GM23338 (cell line): ENCODE measurements around the gene SDF2L1.

Source experiments
- EZH2 ChIP-seq: fragments of 200-600 bp; sonication (generic); IDR thresholded peaks from one replicate; pipeline ENCODE4 v1.8.0; 2017; ENCODE audit warnings: antibody characterized with exemption, mild to moderate bottlenecking, low read depth; ENCODE audit not compliant: unreplicated experiment
- TF ChIP-seq, protein P1 (sequence below), 2 experiments: fragments of 200-600 bp in 1 of 2; sonication (generic) in 1 of 2; conservative IDR thresholded peaks; 2 replicates each; pipeline versions ENCODE4 v1.5.1 to v1.6.1; 2016 to 2017; ENCODE audit warnings: antibody characterized with exemption in 2 of 2, low read depth in 2 of 2, mild to moderate bottlenecking in 2 of 2, moderate library complexity in 1 of 2

DNA sequence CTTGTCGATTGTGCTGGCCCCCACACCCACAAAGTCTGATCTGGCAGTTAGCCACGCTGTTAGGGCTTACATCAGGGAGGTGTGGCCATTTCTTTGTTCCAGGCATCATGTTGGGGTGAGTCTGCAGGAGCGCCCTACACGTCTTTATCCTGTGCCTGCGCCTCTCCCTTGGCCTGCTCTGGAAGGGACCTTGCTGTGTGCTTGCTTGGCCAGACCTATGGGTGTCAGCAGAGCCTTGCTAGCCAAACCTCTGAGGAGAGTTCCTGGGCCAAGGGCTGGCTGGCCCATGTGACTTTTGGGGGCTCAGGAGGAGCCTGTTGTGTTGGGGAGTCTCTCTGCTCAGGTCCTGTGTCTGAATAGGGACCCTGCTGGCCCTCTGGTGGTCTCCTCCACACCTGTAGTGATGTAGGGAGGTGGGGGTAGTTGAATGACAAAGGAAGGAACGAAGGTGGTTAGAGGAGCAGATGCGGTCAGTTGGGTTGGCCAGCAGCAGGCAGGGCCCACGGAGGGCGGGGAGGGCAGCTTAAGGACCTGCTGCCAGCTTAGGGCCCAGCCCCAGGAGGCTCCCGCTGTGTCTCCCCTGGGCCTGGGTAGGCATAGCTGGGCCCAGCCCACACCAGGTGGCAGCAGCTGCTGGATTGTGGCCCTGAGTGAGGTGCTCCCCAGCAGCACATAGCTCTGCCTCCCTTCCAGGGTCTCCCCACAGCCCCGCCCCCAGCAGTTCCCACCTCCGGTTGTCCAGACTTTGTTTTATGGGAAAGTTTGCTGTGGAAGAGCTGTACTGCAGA, 31.6 kb downstream of the SDF2L1 start:
- TF ChIP-seq, protein P1, sequence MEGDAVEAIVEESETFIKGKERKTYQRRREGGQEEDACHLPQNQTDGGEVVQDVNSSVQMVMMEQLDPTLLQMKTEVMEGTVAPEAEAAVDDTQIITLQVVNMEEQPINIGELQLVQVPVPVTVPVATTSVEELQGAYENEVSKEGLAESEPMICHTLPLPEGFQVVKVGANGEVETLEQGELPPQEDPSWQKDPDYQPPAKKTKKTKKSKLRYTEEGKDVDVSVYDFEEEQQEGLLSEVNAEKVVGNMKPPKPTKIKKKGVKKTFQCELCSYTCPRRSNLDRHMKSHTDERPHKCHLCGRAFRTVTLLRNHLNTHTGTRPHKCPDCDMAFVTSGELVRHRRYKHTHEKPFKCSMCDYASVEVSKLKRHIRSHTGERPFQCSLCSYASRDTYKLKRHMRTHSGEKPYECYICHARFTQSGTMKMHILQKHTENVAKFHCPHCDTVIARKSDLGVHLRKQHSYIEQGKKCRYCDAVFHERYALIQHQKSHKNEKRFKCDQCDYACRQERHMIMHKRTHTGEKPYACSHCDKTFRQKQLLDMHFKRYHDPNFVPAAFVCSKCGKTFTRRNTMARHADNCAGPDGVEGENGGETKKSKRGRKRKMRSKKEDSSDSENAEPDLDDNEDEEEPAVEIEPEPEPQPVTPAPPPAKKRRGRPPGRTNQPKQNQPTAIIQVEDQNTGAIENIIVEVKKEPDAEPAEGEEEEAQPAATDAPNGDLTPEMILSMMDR (conservative IDR thresholded peaks at IDR 0.05; ENCODE audit: low read depth in 2 of 2) = no peak
- no peak for TF ChIP-seq EZH2
